ENCODE data around the gene TMEM40. TPM values are rescaled to one million over a fixed set of nuclear protein-coding genes. Genes with fewer than 3 reads are reported as not detected.

TMEM40 gene
- total RNA-seq, 2 donors from 2014 or later = not detected

- Histone ChIP-seq H3K36me3 (no peaks in the 10 kb centered on the region), H3K27ac (no peak overlapping the region), H3K27me3 (no peaks in the 10 kb centered on the region), H3K4me3 (no peak overlapping the region), H3K4me1 (no peaks in the 10 kb centered on the region), H3K9ac (ENCODE audit: low read depth in 2 of 2, low read length in 2 of 2) (no peak overlapping the region), H3K9me3 (no peaks in the 10 kb centered on the region)
- TF ChIP-seq CTCF (IDR thresholded peaks at IDR 0.05) = no peak
- no peak for DNase-seq
- intact Hi-C loops (cut with DNase I) = no loop called here
These were observed 9.8 kb upstream of the TMEM40 start for GRCh38 chr3:12768579-12769527.

GRCh38 chr3:12766541-12766940, 7.5 kb upstream of the TMEM40 start:
- Histone ChIP-seq H3K4me3 (no peak overlapping the region), H3K36me3 (no peaks in the 10 kb centered on the region), H3K9me3 (no peaks in the 10 kb centered on the region), H3K27ac (no peak overlapping the region), H3K27me3 (no peaks in the 10 kb centered on the region), H3K4me1 (no peaks in the 10 kb centered on the region), H3K9ac (ENCODE audit: low read depth in 2 of 2, low read length in 2 of 2) (no peak overlapping the region)
- no peak for DNase-seq
- no peak for TF ChIP-seq CTCF (IDR thresholded peaks at IDR 0.05)
- intact Hi-C loops (cut with DNase I) = no loop called here

- no peak for TF ChIP-seq CTCF (IDR thresholded peaks at IDR 0.05)
- Histone ChIP-seq H3K36me3 (no peaks in the 10 kb centered on the region), H3K27me3 (no peaks in the 10 kb centered on the region), H3K27ac (no peak overlapping the region), H3K4me3 (no peak overlapping the region), H3K9ac (ENCODE audit: low read depth in 2 of 2, low read length in 2 of 2) (no peak overlapping the region), H3K4me1 (no peaks in the 10 kb centered on the region), H3K9me3 (no peaks in the 10 kb centered on the region)
- DNase-seq = no peak
- intact Hi-C loops (cut with DNase I) = no loop called here
These were observed 5.2 kb upstream of the TMEM40 start for GRCh38 chr3:12764171-12764776.

- no peaks in the 10 kb centered on the region for H3K9me3 ChIP-seq
- no peaks in the 10 kb centered on the region for H3K27me3 ChIP-seq
- no peaks in the 10 kb centered on the region for H3K4me1 ChIP-seq
- TF ChIP-seq CTCF (IDR thresholded peaks at IDR 0.05) = no peak
- H3K27ac ChIP-seq = no peak overlapping the region
- H3K9ac ChIP-seq (ENCODE audit: low read depth in 2 of 2, low read length in 2 of 2) = no peak overlapping the region
- no peaks in the 10 kb centered on the region for H3K36me3 ChIP-seq
- intact Hi-C loops (cut with DNase I) = no loop called here
- H3K4me3 ChIP-seq = no peak overlapping the region
- DNase-seq = no peak
These were observed 870 bp upstream of the TMEM40 start for GRCh38 chr3:12759693-12760565.
